Measurements from ENCODE around the gene TIMP2.
A peak's percentile ranks its signal among the peaks of the same experiment; 100 is the strongest.
"Not testable (repeated sequence)": the region's sequence is repeated elsewhere in the genome, so short reads cannot be mapped to it uniquely, and the experiment has no call there.

The TIMP2 gene

GRCh38 chr17:78889531-78889930 is 35.7 kb downstream of the TIMP2 start:
- DNase-seq (ENCODE audit: low spot score) = no peak

GRCh38 chr17:78888941-78889518 is 36.2 kb downstream of the TIMP2 start:
- DNase-seq (ENCODE audit: low spot score) = no peak

- DNase-seq (ENCODE audit: low spot score) = no peak
These were observed 38.2 kb downstream of the TIMP2 start for GRCh38 chr17:78886954-78887353.

GRCh38 chr17:78885956-78886355 is 39.2 kb downstream of the TIMP2 start:
- DNase-seq (ENCODE audit: low spot score) = no peak

- no peak for DNase-seq (ENCODE audit: low spot score)
These were observed 40.1 kb downstream of the TIMP2 start for GRCh38 chr17:78884876-78885667.

- DNase-seq (ENCODE audit: low spot score) = no peak
These were observed 40.9 kb downstream of the TIMP2 start for GRCh38 chr17:78884148-78884825.

GRCh38 chr17:78883533-78884131 is 41.6 kb downstream of the TIMP2 start:
- peak; percentile 95 for DNase-seq (ENCODE audit: low spot score)

GRCh38 chr17:78883089-78883532 is 42.1 kb downstream of the TIMP2 start:
- DNase-seq (ENCODE audit: low spot score) = peak; percentile 79

- DNase-seq (ENCODE audit: low spot score) = no peak
These were observed 42.6 kb downstream of the TIMP2 start for GRCh38 chr17:78882540-78883088.

GRCh38 chr17:78879635-78880186 is 45.5 kb downstream of the TIMP2 start:
- peak; percentile 75 for DNase-seq (ENCODE audit: low spot score)

- DNase-seq (ENCODE audit: low spot score) = no peak
These were observed 46.2 kb downstream of the TIMP2 start for GRCh38 chr17:78878871-78879527.

GRCh38 chr17:78878261-78878660 is 46.9 kb downstream of the TIMP2 start:
- DNase-seq (ENCODE audit: low spot score) = no peak

GRCh38 chr17:78876954-78877517 is 48.2 kb downstream of the TIMP2 start:
- DNase-seq (ENCODE audit: low spot score) = not testable (repeated sequence)

GRCh38 chr17:78876094-78876597 is 49.0 kb downstream of the TIMP2 start:
- no peak for DNase-seq (ENCODE audit: low spot score)

GRCh38 chr17:78875363-78876093 is 49.7 kb downstream of the TIMP2 start:
- peak; percentile 51 for DNase-seq (ENCODE audit: low spot score)

- DNase-seq (ENCODE audit: low spot score) = no peak
These were observed 51.5 kb downstream of the TIMP2 start for GRCh38 chr17:78873519-78874340.

GRCh38 chr17:78872486-78872885 is 52.7 kb downstream of the TIMP2 start:
- no peak for DNase-seq (ENCODE audit: low spot score)

- no peak for DNase-seq (ENCODE audit: low spot score)
These were observed 54.6 kb downstream of the TIMP2 start for GRCh38 chr17:78870621-78871020.

- no peak for DNase-seq (ENCODE audit: low spot score)
These were observed 56.8 kb downstream of the TIMP2 start for GRCh38 chr17:78868391-78868790.
